Nephron (organoid): Measurements from ENCODE around the gene SHISA7.

ENCODE experiments used
- H3K27ac Mint-ChIP-seq, 3 experiments: 2 replicates each; pipeline ENCODE4 v1.8.0; 2020; ENCODE audit warnings: mixed read lengths in 3 of 3, mild to moderate bottlenecking in 2 of 3, moderate library complexity in 1 of 3
- H3K27me3 Mint-ChIP-seq: 2 replicates; pipeline ENCODE4 v1.8.0; 2021; ENCODE audit warnings: low read depth, mild to moderate bottlenecking, moderate library complexity, mixed read lengths
- H3K36me3 Mint-ChIP-seq: 2 replicates; pipeline ENCODE4 v1.8.0; 2020; ENCODE audit warnings: low read depth, mixed read lengths
- H3K4me1 Mint-ChIP-seq: 2 replicates; pipeline ENCODE4 v1.8.0; 2020; ENCODE audit warnings: mixed read lengths
- H3K4me3 Mint-ChIP-seq, 3 experiments: 2 replicates each; pipeline ENCODE4 v1.8.0; 2020; ENCODE audit warnings: mild to moderate bottlenecking in 3 of 3, mixed read lengths in 3 of 3, moderate library complexity in 2 of 3
- H3K9me3 Mint-ChIP-seq: 2 replicates; pipeline ENCODE4 v1.8.0; 2020; ENCODE audit warnings: mixed read lengths
- CTCF ChIP-seq, 3 experiments: fragments of 200-600 bp; sonication (generic); IDR thresholded peaks; one replicate each; pipeline ENCODE4 v1.5.0; 2021; ENCODE audit warnings: antibody characterized with exemption in 3 of 3; ENCODE audit not compliant: unreplicated experiment in 3 of 3

SHISA7 gene

GRCh38 chr19:55436847-55437246 lies 6.3 kb downstream of the SHISA7 start:
- peaks cover 9% of the 10 kb centered on the region for H3K9me3 Mint-ChIP-seq

GRCh38 chr19:55435020-55435419 lies 8.1 kb downstream of the SHISA7 start:
- no peak for TF ChIP-seq CTCF (IDR thresholded peaks at IDR 0.05; ENCODE audit: unreplicated experiment in 3 of 3)
- Mint-ChIP-seq H3K36me3 (no peaks in the 10 kb centered on the region), H3K9me3 (peaks cover 3% of the 10 kb centered on the region), H3K27me3 (peaks cover 38% of the 10 kb centered on the region), H3K27ac (no peak overlapping the region), H3K4me3 (no peak overlapping the region), H3K4me1 (peaks cover 5% of the 10 kb centered on the region)

More at GRCh38 chr19:55436847-55437246, 6.3 kb downstream of the SHISA7 start:
- no peak for TF ChIP-seq CTCF (IDR thresholded peaks at IDR 0.05; ENCODE audit: unreplicated experiment in 3 of 3)
- H3K27ac Mint-ChIP-seq: no peak overlapping the region
- peaks cover 37% of the 10 kb centered on the region for H3K27me3 Mint-ChIP-seq
- no peaks in the 10 kb centered on the region for H3K36me3 Mint-ChIP-seq
- H3K4me1 Mint-ChIP-seq: peaks cover 15% of the 10 kb centered on the region
- no peak overlapping the region for H3K4me3 Mint-ChIP-seq

GRCh38 chr19:55434356-55434919 lies 8.7 kb downstream of the SHISA7 start:
- H3K4me1 Mint-ChIP-seq: peaks cover 5% of the 10 kb centered on the region
- H3K36me3 Mint-ChIP-seq: no peaks in the 10 kb centered on the region
- no peak overlapping the region for H3K27ac Mint-ChIP-seq
- TF ChIP-seq CTCF (IDR thresholded peaks at IDR 0.05; ENCODE audit: unreplicated experiment in 3 of 3): no peak
- peaks cover 2% of the 10 kb centered on the region for H3K9me3 Mint-ChIP-seq
- H3K27me3 Mint-ChIP-seq: peaks cover 32% of the 10 kb centered on the region
- H3K4me3 Mint-ChIP-seq: no peak overlapping the region

- Mint-ChIP-seq H3K27me3 (peaks cover 20% of the 10 kb centered on the region), H3K36me3 (no peaks in the 10 kb centered on the region), H3K27ac (no peak overlapping the region), H3K4me3 (no peak overlapping the region), H3K9me3 (no peaks in the 10 kb centered on the region), H3K4me1 (peaks cover 5% of the 10 kb centered on the region)
- TF ChIP-seq CTCF (IDR thresholded peaks at IDR 0.05; ENCODE audit: unreplicated experiment in 3 of 3): no peak
Measured at GRCh38 chr19:55433292-55433691, 9.8 kb downstream of the SHISA7 start.

GRCh38 chr19:55432241-55432959 lies 10.7 kb downstream of the SHISA7 start:
- peaks cover 13% of the 10 kb centered on the region for H3K27me3 Mint-ChIP-seq
- H3K4me3 Mint-ChIP-seq: no peak overlapping the region
- H3K36me3 Mint-ChIP-seq: no peaks in the 10 kb centered on the region
- no peak for TF ChIP-seq CTCF (IDR thresholded peaks at IDR 0.05; ENCODE audit: unreplicated experiment in 3 of 3)
- no peaks in the 10 kb centered on the region for H3K9me3 Mint-ChIP-seq
- no peak overlapping the region for H3K27ac Mint-ChIP-seq
- H3K4me1 Mint-ChIP-seq: peaks cover 2% of the 10 kb centered on the region

- H3K27ac Mint-ChIP-seq: no peak overlapping the region
- TF ChIP-seq CTCF (IDR thresholded peaks at IDR 0.05; ENCODE audit: unreplicated experiment in 3 of 3): no peak
- peaks cover 3% of the 10 kb centered on the region for H3K27me3 Mint-ChIP-seq
- no peak overlapping the region for H3K4me3 Mint-ChIP-seq
- no peaks in the 10 kb centered on the region for H3K36me3 Mint-ChIP-seq
- no peaks in the 10 kb centered on the region for H3K4me1 Mint-ChIP-seq
- no peaks in the 10 kb centered on the region for H3K9me3 Mint-ChIP-seq
Measured at GRCh38 chr19:55431183-55431582, 11.9 kb downstream of the SHISA7 start.
